ENCODE results near the gene B2M. TPM values are rescaled to one million over a fixed set of nuclear protein-coding genes. Genes with fewer than 3 reads are reported as not detected.
A peak's percentile ranks its signal among the peaks of the same experiment; 100 is the strongest.
"Not testable (repeated sequence)": the region's sequence is repeated elsewhere in the genome, so short reads cannot be mapped to it uniquely, and the experiment has no call there.

Gene B2M
- total RNA-seq, 2 donors from 2014 or later: 5,611 to 6,275 TPM

DNA sequence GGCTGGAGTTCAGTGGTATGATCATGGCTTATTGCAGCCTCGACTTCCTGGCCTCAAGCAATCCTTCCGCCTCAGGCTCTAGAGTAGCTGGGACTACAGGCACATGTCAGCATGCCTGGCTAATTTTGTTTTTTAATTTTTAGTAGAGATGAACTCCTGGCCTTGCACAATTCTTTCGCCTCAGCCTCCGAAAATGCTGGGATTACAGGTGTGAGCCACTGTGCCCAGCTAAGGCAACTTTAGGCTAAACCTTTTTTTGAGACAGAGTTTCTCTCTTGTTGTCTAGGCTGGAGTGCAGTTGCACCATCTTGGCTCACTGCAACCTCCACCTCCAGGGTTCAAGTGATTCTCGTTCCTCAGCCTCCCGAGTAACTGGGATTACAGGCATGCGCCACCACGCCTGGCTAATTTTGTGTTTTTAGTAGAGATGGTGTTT lies 8.7 kb downstream of the B2M start:
- H3K27me3 Mint-ChIP-seq (ENCODE audit: low read depth); ATAC-seq (replicated peaks in 1 of 2); H3K9me3 Mint-ChIP-seq; DNase-seq: not testable (repeated sequence)
- H3K4me3 Mint-ChIP-seq: peak overlapping the region; percentile 20 to 55
- peak overlapping the region; percentile 96 for H3K27ac Mint-ChIP-seq
- H3K4me1 Mint-ChIP-seq (ENCODE audit: low read depth): peaks cover 90% of the 10 kb centered on the region
- peaks cover 22 to 44% of the 10 kb centered on the region in 2 donors for H3K36me3 Mint-ChIP-seq (ENCODE audit: insufficient read depth in 2 of 2)

DNA sequence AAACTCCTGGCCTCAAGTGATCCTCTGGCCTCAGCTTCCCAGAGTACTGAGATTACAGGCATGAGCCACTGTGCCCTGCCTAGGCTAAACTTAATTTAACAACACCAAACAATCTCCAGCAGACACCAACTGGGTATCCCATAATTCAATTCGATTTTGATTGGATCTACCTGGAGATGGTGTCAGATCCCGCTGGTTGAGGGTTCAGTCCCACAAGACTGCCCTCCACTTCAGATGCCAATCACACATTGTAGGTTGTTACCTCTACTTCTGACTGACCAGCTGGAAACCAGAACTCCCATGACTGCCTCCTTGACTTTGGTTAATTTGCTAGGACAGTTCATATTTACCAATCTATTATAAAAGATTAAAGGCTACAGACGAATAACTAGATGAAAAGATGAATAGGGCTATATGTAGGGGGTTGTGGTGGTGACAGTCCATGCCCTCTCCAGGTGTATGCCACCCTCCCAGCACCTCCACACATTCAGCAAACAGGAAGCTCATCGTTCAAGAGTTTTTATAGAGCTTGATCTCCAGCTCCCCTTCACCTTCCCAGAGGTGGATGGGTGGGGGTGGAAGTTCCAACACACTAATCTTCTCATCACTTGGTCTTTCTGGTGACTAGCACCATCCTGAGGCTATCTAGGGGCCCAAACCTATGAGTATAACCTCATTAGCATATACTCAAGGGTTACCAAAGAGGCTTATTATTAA lies 9.3 kb downstream of the B2M start:
- no peak for DNase-seq
- no peaks in the 10 kb centered on the region for H3K27me3 Mint-ChIP-seq (ENCODE audit: low read depth)
- H3K4me1 Mint-ChIP-seq (ENCODE audit: low read depth): peaks cover 90% of the 10 kb centered on the region
- peak overlapping the region in 1 of 2 donors; percentile 55 for H3K4me3 Mint-ChIP-seq
- peak overlapping the region; percentile 96 for H3K27ac Mint-ChIP-seq
- ATAC-seq (replicated peaks in 1 of 2): no peak
- no peaks in the 10 kb centered on the region for H3K9me3 Mint-ChIP-seq
- peaks cover 17 to 38% of the 10 kb centered on the region in 2 donors for H3K36me3 Mint-ChIP-seq (ENCODE audit: insufficient read depth in 2 of 2)

DNA sequence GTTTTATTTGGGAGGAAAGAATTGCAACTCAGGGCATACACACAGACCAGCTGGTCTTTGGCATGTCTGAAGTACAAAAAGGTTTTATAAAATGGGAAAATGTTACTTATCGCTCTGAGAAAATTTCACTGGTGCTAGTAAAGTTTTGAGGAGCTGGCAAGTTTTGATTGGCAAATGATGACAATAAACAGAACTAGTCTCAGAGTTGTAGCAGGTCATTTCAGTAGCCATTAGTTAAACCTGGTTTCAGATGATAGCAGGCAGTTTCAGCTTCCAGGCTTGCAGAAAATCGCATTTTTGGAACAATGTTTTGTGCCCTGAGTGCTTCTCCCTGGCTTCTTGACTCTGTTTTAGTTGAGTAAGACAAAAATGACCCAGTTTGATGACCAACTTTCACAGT lies 10.7 kb downstream of the B2M start:
- ATAC-seq (replicated peaks in 1 of 2): no peak
- H3K4me3 Mint-ChIP-seq: peak overlapping the region in 1 of 2 donors; percentile 67

DNA sequence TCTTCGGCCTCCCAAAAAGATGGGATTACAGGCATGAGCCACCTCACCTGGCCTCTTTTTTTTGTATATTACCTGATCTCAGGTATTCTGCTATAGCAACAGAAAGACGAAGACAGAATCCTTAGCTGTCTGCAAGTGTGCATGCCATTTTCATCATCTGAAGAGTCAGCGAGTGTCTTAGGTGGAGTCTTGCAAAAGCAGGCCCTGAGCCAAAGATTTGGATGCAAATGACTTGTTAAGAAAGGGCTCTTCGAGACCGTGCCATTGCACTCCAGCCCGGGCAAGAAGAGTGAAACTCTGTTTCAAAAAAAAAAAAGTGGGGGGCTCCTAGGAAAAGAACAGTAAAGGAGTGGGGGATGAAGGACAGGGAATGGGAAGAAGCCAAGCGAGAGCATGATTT lies 14.8 kb downstream of the B2M start:
- Mint-ChIP-seq H3K9me3 (no peaks in the 10 kb centered on the region), H3K27ac (peak overlapping the region; percentile 100), H3K36me3 (ENCODE audit: insufficient read depth in 2 of 2) (peaks cover 12 to 13% of the 10 kb centered on the region in 2 donors), H3K27me3 (ENCODE audit: low read depth) (no peaks in the 10 kb centered on the region), H3K4me1 (ENCODE audit: low read depth) (peaks cover 70% of the 10 kb centered on the region), H3K4me3 (peak overlapping the region; percentile 99 to 100)
- DNase-seq: peak in 1 of 2 donors; percentile 44
- ATAC-seq (replicated peaks in 1 of 2): no peak

More for the DNA sequence above, 10.7 kb downstream of the B2M start:
- Mint-ChIP-seq H3K36me3 (ENCODE audit: insufficient read depth in 2 of 2) (peaks cover 13 to 24% of the 10 kb centered on the region in 2 donors), H3K4me1 (ENCODE audit: low read depth) (peaks cover 88% of the 10 kb centered on the region), H3K27ac (peak overlapping the region; percentile 96), H3K27me3 (ENCODE audit: low read depth) (no peaks in the 10 kb centered on the region), H3K9me3 (no peaks in the 10 kb centered on the region)
- no peak for DNase-seq

DNA sequence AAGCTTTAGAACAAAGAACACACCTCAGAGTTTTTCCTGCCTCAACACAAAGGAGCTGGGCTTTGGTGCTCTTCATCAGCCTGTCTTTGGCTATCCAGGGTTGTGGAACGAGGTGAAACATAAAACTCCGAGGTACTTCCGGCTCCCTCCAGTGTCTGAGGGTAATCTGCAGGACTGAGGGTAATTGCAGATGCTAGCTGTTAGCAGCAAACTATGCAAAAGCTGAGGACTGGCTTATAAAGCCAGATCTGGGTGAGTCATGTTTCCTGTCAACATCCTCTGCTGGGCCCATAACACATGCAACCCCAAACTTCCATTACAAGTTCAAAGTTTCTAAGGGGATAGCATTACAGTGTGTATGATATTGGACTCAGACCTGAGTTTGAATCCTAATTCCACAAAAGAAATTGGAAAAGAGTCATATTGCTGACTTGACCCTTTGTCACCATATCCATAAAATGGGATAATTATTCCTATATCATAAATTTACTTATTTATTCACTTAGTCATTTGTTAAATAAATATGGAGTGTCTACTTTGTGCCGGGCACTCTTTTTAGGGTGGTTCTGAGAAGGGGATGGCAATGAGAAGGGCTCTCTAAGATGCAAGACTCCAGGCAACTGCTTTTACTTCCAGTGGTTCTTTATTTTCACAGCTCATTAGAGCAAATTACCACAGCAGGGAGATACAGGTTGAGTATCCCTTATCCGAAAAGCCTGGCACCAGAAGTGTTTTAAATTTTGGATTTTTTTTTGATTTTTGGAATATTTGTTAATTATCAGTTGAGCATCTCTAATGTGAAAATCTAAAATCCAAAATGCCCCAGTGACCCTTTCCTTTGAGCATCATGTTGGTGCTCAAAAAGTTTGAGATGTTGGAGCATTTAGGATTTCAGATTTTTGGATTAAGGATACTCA lies 15.5 kb downstream of the B2M start:
- no peaks in the 10 kb centered on the region for H3K27me3 Mint-ChIP-seq (ENCODE audit: low read depth)
- H3K4me3 Mint-ChIP-seq: peak overlapping the region; percentile 99 to 100
- H3K36me3 Mint-ChIP-seq (ENCODE audit: insufficient read depth in 2 of 2): peaks cover 15 to 16% of the 10 kb centered on the region in 2 donors
- DNase-seq: peak; percentile 78 to 79
- H3K9me3 Mint-ChIP-seq: no peaks in the 10 kb centered on the region
- peak overlapping the region; percentile 100 for H3K27ac Mint-ChIP-seq
- peaks cover 70% of the 10 kb centered on the region for H3K4me1 Mint-ChIP-seq (ENCODE audit: low read depth)
- peak; percentile 54 to 57 for ATAC-seq (replicated peaks in 1 of 2)

DNA sequence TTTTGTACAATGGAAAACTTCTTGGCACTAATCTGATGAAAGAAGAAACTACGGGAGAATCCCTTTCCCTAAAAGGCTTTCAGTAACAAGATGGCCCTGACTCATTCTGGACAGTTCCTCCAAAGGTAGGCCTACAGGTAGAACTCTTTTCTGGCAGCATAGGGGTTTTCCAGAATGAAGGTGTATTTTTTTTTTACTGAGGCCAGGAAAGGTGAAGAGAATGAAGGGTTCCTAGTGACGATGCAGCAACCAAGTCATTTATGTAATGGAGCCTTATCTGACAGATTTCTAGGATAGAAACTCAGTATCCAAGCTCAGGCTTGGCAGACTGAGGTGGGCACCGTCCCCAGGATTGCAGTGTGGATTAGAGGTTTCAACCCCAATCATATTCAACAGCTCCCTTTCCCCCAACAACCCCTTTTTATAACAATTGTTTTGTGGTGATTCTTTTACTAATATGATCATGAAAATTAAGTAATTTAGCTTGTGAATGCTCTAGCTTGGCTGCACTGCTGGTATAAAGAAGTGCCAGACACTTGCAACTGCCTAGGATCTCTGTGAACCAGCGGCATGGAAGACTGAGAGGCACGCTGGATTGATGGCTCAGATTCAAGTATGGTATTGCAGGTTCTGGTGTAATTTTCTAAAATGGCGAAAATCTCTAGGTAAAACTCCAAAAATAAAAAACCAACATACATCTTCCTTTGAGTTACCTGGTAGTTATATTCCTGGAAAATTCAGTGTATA lies 16.3 kb downstream of the B2M start:
- Mint-ChIP-seq H3K27me3 (ENCODE audit: low read depth) (no peaks in the 10 kb centered on the region), H3K4me1 (ENCODE audit: low read depth) (peaks cover 72% of the 10 kb centered on the region), H3K4me3 (peak overlapping the region; percentile 99 to 100), H3K36me3 (ENCODE audit: insufficient read depth in 2 of 2) (peaks cover 15 to 23% of the 10 kb centered on the region in 2 donors), H3K27ac (peak overlapping the region; percentile 100), H3K9me3 (no peaks in the 10 kb centered on the region)
- ATAC-seq (replicated peaks in 1 of 2) (peak in 1 of 2 donors; percentile 1), DNase-seq (peak in 1 of 2 donors; percentile 33)

DNA sequence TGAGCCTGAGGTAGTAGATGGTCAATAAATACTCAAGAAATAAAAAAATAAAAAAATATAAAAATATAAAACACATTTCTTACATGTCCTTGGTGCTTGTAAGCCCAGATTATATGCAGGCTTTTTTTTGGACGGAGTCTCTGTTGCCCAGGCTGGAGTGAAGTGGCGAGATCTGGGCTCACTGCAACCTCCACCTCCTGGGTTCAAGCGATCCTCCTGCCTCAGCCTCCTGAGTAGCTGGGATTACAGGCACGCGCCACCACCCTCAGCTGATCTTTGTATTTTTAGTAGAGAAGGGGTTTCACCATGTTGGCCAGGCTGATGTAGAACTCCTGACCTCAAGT lies 16.9 kb downstream of the B2M start:
- H3K27ac Mint-ChIP-seq: peak overlapping the region; percentile 100

DNA sequence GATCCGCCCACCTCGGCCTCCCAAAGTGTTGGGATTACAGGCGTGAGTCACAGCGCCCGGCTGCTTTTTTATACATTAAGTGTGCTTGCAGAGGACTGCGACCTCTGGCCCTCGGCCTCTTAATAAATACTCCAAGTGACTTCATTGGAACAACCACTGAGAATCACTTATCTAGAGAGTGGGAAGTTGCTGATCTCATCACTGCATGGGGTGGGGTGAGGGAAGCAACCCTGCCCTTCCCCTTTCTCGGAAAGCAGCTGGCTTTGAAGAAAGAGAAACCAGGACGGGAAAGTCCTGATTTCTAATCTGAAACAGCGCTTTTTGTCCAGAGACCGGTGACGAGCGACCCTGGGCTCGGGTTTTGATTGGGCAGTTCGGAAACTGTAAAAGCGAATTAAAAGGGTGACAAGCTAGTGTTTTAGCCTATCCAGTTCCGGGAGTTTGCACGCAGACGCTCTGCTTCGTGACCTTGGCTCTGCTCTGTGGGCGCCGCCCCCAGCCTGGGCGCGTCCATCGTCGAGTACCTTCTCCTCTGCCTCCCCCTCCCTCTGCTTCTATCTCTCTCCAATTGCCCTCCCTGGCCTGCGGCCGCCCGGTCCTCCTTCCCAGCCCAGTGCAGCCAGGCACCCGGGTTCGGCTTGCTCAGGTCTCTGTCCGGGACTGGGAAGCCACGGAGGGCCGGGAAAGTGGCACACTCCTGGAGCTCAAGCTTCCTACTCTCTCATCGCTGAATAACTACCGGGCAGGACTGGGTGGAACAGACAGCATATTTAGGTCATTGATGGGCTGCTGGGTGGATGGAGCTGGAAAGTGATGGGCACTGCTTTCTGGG lies 17.5 kb downstream of the B2M start:
- Mint-ChIP-seq H3K27me3 (ENCODE audit: low read depth) (no peaks in the 10 kb centered on the region), H3K36me3 (ENCODE audit: insufficient read depth in 2 of 2) (peaks cover 15 to 23% of the 10 kb centered on the region in 2 donors), H3K9me3 (no peaks in the 10 kb centered on the region), H3K4me3 (peak overlapping the region; percentile 99 to 100), H3K27ac (peak overlapping the region; percentile 100), H3K4me1 (ENCODE audit: low read depth) (peaks cover 75% of the 10 kb centered on the region)
- ATAC-seq (replicated peaks in 1 of 2) (peak; percentile 74 to 76), DNase-seq (peak; percentile 95)

More for the DNA sequence above, 16.9 kb downstream of the B2M start:
- not testable (repeated sequence) for ATAC-seq (replicated peaks in 1 of 2); H3K9me3 Mint-ChIP-seq; DNase-seq; H3K27me3 Mint-ChIP-seq (ENCODE audit: low read depth)
- Mint-ChIP-seq H3K4me3 (peak overlapping the region; percentile 99 to 100), H3K36me3 (ENCODE audit: insufficient read depth in 2 of 2) (peaks cover 15 to 23% of the 10 kb centered on the region in 2 donors), H3K4me1 (ENCODE audit: low read depth) (peaks cover 73% of the 10 kb centered on the region)

DNA sequence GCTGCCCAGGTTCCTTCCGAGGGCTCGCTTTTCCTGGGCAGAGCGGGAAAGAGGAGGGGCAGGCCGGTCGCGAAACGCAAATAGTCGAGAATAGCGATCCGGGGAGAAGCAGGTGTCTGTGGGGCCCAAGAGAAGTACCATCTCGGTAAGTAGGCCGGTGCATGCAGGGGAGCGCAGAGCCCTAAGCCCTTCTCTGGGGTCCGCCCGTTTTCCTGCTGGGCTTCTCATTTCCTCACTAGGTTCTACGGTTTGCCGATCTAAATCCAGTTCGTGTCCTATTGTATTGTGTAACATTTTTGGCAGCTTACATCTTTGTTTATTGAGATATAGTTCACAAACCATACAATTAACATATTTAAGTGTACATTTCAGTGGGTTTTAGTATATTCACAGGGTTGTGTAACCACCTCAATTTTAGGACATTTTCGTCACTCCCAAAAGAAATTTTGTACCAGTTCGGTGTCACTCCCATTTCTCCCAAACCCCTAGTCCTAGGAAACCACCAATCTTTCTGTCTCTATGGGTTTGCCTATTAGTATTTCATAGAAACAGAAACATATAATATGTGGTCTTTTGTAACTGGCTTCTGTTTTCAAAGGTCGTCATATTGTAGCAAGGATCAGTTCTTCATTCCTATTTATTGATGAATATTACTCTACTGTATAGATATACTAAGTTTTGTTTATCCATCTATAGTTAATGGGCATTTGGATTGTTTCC lies 18.3 kb downstream of the B2M start:
- Mint-ChIP-seq H3K4me3 (peak overlapping the region; percentile 99 to 100), H3K27ac (peak overlapping the region; percentile 100), H3K9me3 (no peaks in the 10 kb centered on the region), H3K4me1 (ENCODE audit: low read depth) (peaks cover 75% of the 10 kb centered on the region), H3K36me3 (ENCODE audit: insufficient read depth in 2 of 2) (peaks cover 15 to 23% of the 10 kb centered on the region in 2 donors), H3K27me3 (ENCODE audit: low read depth) (no peaks in the 10 kb centered on the region)
- no peak for ATAC-seq (replicated peaks in 1 of 2)
- DNase-seq: peak; percentile 52 to 58

DNA sequence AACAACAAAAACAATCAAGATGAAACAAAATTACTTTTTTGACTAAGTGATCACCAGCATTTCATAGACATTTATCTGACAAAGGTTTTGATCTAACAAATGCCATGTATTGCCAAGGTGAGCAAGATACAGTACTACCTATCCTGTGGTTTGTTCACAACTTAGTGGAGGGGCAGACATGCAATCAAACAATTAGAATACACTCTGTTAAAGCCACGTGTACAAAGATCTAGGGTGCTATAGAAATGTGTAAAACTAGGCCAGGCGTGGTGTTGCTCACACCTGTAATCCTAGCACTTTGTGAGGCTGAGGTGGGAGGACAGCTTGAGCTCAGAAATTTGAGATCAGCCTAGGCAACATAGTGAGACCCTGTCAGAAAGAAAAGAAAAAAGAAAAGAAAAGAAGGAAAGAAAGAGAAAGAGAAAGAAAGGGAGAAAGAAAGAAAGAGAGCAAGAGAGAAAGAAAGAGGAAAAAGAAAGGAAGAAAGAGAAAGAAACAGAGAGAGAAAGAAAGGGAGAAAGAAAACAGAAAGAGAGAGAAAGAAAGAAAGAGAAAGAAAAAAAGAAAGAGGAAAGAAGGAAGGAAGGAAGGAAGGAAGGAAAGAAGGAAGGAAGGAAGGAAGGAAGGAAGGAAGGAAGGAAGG lies 23.6 kb downstream of the B2M start:
- H3K4me1 Mint-ChIP-seq (ENCODE audit: low read depth): peaks cover 73% of the 10 kb centered on the region
- H3K27ac Mint-ChIP-seq: peak overlapping the region; percentile 100
- peaks cover 8 to 21% of the 10 kb centered on the region in 2 donors for H3K36me3 Mint-ChIP-seq (ENCODE audit: insufficient read depth in 2 of 2)
- H3K9me3 Mint-ChIP-seq: no peaks in the 10 kb centered on the region
- no peaks in the 10 kb centered on the region for H3K27me3 Mint-ChIP-seq (ENCODE audit: low read depth)
- H3K4me3 Mint-ChIP-seq: peak overlapping the region; percentile 76 to 94
- DNase-seq (no peak), ATAC-seq (replicated peaks in 1 of 2) (peak; percentile 13 to 17)

DNA sequence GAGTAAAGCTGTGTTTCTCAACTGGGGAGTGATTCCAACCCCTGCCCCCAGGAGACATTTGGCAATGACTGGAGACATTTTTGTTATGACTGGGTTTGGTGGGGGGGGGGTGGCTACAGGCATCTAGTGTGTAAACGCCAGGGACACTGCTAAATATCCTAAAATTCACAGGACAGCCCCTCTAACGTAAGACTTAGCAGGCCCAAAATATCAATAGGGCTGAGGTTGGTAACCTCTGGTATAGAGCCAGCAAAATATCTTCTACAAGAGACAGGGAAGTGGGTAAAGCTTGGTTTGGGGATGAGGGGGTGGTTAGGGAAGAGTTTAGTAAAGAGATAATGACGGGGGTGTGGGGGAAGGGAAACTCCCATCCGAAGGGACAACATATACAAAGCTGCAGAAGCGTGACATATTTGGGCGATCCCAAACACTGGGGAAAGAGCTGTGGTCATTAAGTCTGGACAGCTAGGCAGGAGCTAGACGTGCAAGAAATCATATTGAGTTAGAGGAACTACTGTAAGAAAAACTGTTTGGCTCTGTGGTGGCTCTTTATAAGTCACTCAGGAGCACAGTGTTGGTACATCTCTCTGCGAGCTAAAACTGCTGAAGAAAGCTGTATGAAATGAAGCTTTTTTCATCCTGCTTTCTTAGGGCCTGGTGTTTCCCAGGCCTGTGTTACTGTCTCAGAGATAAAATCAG lies 24.3 kb downstream of the B2M start:
- H3K36me3 Mint-ChIP-seq (ENCODE audit: insufficient read depth in 2 of 2): peaks cover 7 to 24% of the 10 kb centered on the region in 2 donors
- peak overlapping the region; percentile 100 for H3K27ac Mint-ChIP-seq
- ATAC-seq (replicated peaks in 1 of 2) (peak; percentile 76 to 78), DNase-seq (peak; percentile 66 to 71)
- H3K4me1 Mint-ChIP-seq (ENCODE audit: low read depth): peaks cover 70% of the 10 kb centered on the region
- H3K27me3 Mint-ChIP-seq (ENCODE audit: low read depth): no peaks in the 10 kb centered on the region
- no peaks in the 10 kb centered on the region for H3K9me3 Mint-ChIP-seq
- peak overlapping the region; percentile 76 to 94 for H3K4me3 Mint-ChIP-seq
